ENCODE measurements around the gene TMUB1.

The TMUB1 gene

DNA sequence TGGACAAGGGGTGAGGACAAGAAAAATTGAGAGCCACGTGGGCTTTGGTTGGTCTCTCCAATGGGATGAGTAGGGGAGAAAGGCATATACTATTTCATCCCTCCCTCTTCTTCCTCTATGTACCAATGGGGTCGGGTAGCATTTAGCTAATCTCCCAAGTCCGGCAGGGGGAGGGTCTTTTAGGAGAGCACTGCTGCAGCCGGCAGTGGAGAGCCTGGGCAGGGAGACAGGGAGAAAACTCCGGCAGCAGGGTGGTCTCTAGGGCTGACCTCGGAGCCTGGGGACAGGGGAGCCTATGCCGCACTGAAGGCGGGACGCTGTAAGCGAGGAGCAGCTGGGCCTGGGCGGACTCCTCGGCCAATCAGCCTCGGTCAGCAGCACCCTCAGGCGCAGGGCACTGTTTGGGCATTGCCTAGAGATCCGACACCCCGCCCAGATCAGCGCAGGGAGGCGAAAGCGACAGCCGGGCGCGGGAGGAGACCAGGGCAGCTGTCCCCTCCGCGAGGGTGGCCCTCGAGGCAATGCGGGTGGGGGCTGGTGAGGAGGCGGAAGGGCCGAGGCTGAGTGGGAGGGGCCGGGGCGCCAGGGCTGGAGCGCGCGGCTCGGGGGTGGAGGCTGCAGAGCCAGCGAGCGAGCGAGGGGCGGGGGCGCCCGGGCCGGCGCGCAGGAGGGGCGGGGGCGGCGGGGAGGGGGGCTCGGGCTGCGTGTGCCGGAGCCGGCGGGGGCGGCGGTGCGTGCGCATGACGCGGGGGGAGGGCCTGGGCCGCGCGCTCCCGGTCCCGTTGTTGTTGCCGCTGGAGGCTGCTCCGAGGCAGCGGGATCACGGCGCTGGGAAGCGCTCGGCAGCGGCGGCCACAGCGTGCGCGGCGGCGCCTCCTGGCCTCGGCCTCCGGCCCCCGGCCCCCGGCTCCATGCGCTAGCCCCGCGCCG lies 2.7 kb upstream of the TMUB1 start, which contains the start of gene AGAP3:
AGAP3 (plus strand) TSS at position 785 of the 930 bp plus-strand sequence. CDS start 267 bp downstream, outside the sequence.
- DNase-seq (ENCODE audit: low read depth, low spot score), result no peak

DNA sequence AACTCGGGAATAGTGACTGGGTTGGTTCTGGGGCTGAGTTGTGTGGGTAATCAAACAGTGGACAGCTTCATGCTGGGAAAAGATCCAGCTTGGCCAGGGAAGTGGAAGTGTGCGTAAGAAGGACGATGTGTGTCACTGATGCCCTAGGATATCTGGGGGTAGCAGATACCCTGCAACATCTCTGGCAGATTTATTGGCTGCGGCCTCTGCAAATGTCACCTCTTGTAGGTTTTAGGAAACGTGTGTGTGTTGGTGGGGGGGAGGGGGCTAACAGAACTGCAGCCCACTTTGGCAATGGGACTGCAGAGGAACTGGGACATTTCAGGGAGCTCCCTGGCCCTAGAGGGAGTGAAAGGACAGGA lies 2.0 kb upstream of the TMUB1 start:
- DNase-seq (ENCODE audit: low read depth, low spot score), result no peak

- no peak for DNase-seq (ENCODE audit: low read depth, low spot score)
Observed at GRCh38 chr7:151083824-151084160, 499 bp upstream of the TMUB1 start.

DNA sequence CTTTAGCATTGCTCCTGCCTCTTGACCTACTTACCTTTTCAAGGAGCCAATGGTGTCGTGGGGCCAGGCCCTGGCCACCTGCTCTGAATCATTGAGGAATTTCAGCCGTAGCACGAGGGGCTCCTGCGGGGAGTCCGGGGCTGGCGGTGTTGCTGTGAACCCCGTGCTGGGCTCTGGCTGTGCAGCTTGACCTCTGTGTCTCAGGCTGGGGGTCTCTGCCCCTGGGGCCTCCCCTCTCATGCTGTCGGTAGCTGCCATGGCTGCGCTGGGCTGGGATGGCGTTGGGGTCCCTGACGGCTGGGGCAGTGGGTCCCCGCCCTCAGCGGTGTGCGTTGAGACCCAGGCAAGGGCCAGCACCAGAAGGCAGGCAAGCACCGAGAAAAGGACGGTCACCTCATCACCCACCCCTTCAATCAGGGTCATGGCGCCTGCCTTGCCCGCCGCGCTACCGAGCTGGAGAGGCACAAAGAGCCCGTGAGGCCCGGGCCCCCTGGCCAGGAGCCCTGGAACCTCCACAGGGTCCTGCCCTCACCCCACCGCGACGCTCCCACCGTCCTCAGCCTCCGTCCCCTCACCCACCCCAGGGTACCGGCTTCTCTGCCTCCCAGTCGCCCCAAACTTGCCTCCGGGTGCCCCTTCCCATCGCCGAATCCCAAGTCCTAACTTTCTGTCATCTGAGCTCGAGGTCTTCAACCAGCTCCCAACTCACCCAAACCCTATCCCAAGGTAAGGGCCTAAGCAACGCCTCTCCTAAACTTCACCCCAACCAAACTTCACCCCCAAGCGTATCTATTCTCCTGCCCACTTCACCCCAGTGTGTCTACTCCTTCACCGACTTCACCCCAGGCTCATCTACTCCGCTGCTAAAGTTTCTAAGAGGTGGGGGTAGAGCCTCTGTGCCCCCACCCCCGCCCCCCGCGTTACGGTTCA lies 887 bp downstream of the TMUB1 start:
- DNase-seq (ENCODE audit: low read depth, low spot score), result no peak

DNA sequence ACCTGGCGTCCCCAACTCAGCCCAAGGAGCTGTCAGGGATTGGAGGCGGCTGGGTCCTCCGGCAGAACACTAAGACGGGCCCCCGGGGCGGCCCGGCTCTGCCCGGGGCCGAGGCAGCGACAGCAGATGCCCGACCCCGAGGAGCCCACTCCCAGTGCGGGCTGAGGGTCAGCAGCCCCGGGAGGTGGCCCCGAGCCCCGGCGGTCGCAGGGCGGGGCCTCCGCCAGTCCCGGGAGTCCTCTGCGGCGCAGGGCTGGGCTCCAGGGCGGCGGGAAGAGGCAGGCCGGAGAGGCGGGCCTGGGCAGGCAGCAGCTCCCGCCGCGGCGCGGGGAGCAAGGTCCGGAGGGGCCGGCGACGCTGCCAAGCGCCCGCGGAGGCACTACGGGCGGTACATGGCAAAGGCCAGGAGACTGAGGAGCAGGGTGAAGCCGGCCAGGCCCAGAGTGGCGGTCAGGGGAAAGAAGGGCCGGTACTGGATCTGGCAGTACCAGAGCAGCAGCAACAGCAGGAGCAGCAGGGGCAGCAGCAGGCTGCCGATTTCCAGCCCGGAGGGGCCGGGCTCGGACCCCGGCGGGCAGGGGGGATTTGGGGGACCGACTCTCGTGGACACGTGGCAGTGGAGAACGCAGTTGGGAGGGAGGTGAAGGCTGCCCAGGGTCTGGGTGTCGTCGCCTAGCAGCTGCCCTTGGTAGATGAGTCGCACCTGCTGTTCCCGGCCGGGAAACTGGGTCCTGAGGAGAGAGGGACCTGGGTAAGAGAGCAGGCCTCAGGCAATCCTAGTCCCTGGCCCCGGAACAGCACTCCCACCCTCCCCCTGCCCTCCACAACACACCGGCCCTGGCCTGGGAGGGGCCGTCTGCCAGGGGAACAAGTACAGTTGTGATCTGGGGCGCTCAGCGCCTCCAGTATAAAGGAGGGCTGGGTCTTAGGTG lies 1.9 kb downstream of the TMUB1 start:
- no peak for DNase-seq (ENCODE audit: low read depth, low spot score)

GRCh38 chr7:151080522-151081169 lies 2.6 kb downstream of the TMUB1 start, which contains the start of gene FASTK:
Gene FASTK (minus strand): TSS chr7:151080809. CDS start chr7:151080766, 43 bp downstream.
- no peak for DNase-seq (ENCODE audit: low read depth, low spot score)

DNA sequence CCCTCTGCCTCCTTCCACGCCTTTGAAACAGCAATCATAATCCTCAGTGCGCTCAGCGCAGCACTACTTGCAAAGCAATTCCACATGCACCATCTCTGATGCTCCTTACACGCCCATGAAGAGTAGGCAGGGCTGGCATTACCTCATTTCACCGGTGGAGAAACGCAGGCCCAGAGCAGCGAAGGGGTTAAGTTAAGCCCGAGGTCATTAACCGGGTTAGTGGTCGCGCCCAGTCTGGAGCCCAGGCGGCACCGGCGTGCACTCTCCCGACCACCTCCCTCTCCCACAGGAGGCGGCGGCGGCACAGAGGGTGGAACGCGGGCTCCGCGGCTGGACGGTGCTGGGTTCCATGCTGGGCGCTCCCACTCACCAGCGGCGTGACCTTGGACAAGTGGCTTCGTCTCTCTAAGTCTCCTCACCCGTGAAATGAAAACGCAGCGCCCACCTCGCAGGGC lies 3.2 kb downstream of the TMUB1 start:
- no peak for DNase-seq (ENCODE audit: low read depth, low spot score)

GRCh38 chr7:151079199-151079910 lies 3.9 kb downstream of the TMUB1 start:
- DNase-seq (ENCODE audit: low read depth, low spot score), result no peak

- DNase-seq (ENCODE audit: low read depth, low spot score), result no peak
Observed at GRCh38 chr7:151078233-151079040, 4.9 kb downstream of the TMUB1 start.

DNA sequence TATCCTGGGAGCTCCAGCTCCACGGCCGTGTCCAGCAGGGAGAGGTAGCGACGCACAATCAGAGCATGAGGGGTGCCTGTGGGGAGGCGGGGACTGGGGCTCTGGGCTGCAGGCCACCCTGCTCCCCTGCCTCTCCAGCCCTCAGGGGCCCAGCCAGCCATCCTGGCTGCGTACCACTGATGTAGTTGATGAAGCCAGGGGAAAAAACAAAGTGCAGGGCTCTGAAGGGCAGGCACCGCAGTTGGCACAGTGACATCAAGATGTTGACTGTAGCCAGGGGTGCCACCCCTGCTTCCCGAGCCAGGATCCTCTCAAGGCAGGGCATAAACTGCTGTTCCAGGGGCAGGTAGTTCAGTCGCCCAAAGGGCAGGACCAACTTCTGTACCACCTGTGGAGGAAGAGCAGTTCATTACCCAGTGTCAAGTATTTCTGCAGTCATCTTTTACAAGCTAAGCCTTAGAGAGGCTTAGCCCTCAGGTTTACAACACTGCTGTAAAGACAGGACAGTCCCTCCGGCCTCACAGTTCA lies 5.5 kb downstream of the TMUB1 start:
- DNase-seq (ENCODE audit: low read depth, low spot score), result no peak

DNA sequence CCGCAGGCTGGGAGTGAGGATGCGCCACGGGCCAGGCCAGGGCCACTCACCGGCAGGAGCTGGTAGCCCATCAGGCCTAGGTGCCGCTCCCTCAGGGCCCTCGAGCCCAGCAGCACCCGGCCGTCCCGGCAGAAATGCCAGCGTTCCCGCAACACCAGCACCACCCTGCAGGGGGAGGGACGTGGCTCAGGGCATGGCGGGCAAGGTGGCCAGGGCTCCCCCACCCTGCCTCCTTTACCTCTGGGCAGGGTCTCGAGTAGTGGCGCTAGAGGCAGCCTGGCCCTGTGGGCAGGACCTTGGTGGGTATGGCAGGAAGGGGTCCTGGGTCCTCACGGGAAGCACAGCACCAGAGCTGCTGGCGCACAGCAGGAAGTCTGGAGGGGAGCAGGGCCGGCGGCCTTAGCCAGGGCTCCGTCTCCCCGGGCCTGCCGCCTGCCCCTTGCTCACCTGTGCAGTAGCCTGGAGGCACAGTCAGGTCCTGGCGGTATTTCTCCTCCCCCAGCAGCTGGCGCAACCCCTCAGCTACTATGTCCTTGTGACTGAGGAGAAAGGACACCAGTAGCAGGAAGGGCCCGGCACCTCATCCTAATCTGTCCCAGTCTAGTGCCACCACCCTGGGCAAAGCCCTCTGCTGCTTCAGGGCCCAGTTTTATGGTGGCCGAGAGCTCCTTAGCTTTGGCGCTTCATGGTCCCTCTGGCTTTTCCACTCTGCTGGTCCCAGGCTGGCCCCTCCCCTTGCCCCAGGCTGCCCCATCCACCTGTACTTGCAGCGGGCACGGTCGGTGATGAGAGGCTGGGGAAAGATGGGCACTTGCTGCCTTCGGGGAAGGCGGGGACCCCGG lies 6.2 kb downstream of the TMUB1 start:
- no peak for DNase-seq (ENCODE audit: low read depth, low spot score)

DNA sequence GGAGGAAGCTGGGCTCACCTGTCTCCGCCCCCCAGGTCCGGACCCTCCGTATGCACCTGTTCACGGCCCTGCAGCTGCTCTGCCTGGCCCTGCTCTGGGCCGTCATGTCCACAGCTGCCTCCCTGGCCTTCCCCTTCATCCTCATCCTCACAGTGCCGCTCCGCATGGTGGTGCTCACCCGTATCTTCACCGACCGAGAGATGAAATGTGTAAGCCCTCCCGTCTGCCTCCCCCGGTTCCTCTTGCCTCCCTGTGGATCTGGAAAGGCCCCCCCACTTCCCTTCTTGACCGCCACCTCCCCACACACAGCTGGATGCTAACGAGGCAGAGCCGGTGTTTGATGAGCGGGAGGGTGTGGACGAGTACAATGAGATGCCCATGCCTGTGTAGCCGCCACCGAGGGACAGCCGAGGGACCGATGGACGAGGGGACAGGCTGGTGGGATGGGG lies 7.3 kb downstream of the TMUB1 start:
- DNase-seq (ENCODE audit: low read depth, low spot score), result no peak

DNA sequence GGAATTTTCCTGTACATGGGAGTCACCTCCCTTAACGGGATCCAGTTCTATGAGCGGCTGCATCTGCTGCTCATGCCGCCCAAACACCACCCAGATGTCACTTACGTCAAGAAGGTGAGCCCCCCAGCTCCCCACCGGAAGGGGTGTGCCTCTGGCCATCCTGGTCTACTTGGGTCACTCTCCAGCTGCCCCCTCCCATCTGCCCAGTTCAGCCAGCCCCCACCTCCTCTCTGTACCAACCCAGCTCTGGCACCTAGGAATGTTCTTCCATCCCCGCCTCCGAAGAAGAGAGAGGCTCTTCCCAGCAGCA lies 7.7 kb downstream of the TMUB1 start:
- DNase-seq (ENCODE audit: low read depth, low spot score), result no peak

DNA sequence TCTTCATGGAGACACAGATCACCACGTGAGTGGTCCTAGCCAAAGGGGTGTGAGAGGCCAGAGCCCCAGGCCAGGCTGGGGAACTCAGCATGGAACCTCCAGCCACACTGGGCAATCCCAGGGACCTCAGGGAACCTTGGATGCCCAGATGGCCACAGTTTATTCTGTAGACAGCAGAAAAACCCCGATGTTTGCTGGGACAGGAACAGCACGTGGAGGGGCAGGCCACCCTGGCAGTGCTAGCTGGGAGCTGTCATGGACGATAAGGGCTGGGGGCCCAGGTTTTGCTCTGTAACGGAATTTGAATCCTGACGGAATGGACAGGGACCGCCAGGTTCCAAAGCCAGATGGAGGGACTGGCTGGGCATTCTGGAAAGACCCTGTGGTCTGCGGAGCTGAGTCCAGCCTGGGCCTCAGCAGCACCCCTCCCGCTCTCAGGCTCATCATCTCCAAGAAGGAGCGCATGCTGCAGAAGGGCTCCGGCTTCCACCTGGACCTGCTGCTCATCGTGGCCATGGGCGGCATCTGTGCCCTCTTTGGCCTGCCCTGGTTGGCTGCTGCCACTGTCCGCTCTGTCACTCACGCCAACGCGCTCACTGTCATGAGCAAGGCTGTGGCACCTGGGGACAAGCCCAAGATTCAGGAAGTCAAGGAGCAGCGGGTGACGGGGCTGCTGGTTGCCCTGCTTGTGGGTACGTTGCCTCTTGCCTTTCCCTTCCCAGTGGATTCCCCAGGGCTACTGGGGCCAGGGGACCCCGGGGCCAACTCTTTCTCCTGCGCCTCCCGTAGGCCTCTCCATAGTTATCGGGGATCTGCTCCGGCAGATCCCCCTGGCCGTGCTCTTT lies 8.3 kb downstream of the TMUB1 start:
- DNase-seq (ENCODE audit: low read depth, low spot score), result no peak

DNA sequence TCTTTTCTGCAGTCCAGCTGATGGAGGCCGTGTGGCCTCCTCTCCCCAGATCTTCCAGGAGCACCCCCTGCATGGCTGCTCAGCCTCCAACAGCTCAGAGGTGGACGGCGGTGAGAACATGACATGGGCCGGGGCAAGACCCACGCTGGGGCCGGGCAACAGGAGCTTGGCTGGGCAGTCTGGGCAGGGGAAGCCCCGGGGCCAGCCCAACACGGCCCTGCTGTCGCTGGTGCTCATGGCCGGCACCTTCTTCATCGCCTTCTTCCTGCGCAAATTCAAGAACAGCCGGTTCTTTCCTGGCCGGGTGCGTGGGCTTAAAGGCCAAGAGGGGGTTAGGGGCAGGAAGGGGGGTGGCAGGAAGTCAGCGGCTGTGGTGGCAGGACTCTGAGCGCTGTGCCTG lies 9.3 kb downstream of the TMUB1 start:
- DNase-seq (ENCODE audit: low read depth, low spot score), result no peak

GRCh38 chr7:151071032-151071866 lies 12.0 kb downstream of the TMUB1 start:
- DNase-seq (ENCODE audit: low read depth, low spot score), result no peak

All from brain pericyte (primary cell).